ENCODE results near the gene MINK1.

MINK1 gene

GRCh38 chr17:4849011-4849536, 15.9 kb downstream of the MINK1 start:
- no peak overlapping the region for H3K4me3 ChIP-seq (replicated peaks; ENCODE audit: insufficient read depth, low read length)
- DNase-seq (ENCODE audit: low read depth in 1 of 2, low spot score in 1 of 2): no peak
- no peak overlapping the region for H3K27ac ChIP-seq (replicated peaks)
- no peaks in the 10 kb centered on the region for H3K27me3 ChIP-seq (ENCODE audit: insufficient read depth, poor library complexity, severe bottlenecking)
- no peak for TF ChIP-seq POLR2AphosphoS5 (IDR thresholded peaks at IDR 0.05; ENCODE audit: low read depth)
- no peak for TF ChIP-seq CTCF (IDR thresholded peaks at IDR 0.05; ENCODE audit: insufficient read depth, low read length)
- no peak for TF ChIP-seq GABPA (IDR thresholded peaks at IDR 0.05; ENCODE audit: low read depth)

GRCh38 chr17:4850246-4850645, 17.1 kb downstream of the MINK1 start:
- no peak overlapping the region for H3K27ac ChIP-seq (replicated peaks)

DNA sequence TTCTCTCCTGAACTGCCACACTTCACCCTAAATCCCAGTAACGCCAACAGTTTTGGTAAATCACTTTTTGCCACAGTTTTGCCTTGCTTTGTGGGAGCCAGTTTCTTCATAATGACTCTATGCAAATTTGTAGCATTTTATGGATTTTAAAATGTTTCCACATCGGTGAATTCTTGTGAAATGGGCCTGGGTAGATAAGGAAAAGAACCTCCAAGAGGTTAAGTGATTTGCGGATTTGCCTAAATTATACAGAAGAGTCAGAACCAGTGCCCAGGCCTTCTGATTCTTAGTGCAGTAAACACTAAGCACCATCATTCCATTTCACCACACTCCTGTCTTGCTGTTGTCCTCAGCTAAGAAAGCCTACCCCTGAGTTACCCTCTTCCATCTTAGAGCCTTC, 17.9 kb downstream of the MINK1 start:
- no peak overlapping the region for H3K27ac ChIP-seq (replicated peaks)
- H3K27me3 ChIP-seq (ENCODE audit: insufficient read depth, poor library complexity, severe bottlenecking): no peaks in the 10 kb centered on the region
- TF ChIP-seq GABPA (IDR thresholded peaks at IDR 0.05; ENCODE audit: low read depth) (no peak), SPI1 (IDR thresholded peaks at IDR 0.05; ENCODE audit: borderline replicate concordance, low read depth) (no peak), CTCF (IDR thresholded peaks at IDR 0.05; ENCODE audit: insufficient read depth, low read length) (no peak), POLR2AphosphoS5 (IDR thresholded peaks at IDR 0.05; ENCODE audit: low read depth) (no peak), REST (IDR thresholded peaks at IDR 0.05; ENCODE audit: insufficient replicate concordance, low read depth) (no peak)
- DNase-seq (ENCODE audit: low read depth in 1 of 2, low spot score in 1 of 2): no peak
- no peak overlapping the region for H3K4me3 ChIP-seq (replicated peaks; ENCODE audit: insufficient read depth, low read length)

More at GRCh38 chr17:4850246-4850645, 17.1 kb downstream of the MINK1 start:
- no peak for DNase-seq (ENCODE audit: low read depth in 1 of 2, low spot score in 1 of 2)
- Histone ChIP-seq H3K4me3 (replicated peaks; ENCODE audit: insufficient read depth, low read length) (no peak overlapping the region), H3K27me3 (ENCODE audit: insufficient read depth, poor library complexity, severe bottlenecking) (no peaks in the 10 kb centered on the region)
- no peak for TF ChIP-seq SPI1 (IDR thresholded peaks at IDR 0.05; ENCODE audit: borderline replicate concordance, low read depth)
- TF ChIP-seq POLR2AphosphoS5 (IDR thresholded peaks at IDR 0.05; ENCODE audit: low read depth): no peak
- TF ChIP-seq GABPA (IDR thresholded peaks at IDR 0.05; ENCODE audit: low read depth): no peak
- TF ChIP-seq REST (IDR thresholded peaks at IDR 0.05; ENCODE audit: insufficient replicate concordance, low read depth): no peak
- TF ChIP-seq CTCF (IDR thresholded peaks at IDR 0.05; ENCODE audit: insufficient read depth, low read length): no peak
